Measurements from ENCODE around the gene YTHDC1.

- TF ChIP-seq POLR2AphosphoS5 (IDR thresholded peaks at IDR 0.05; ENCODE audit: low read depth, low read length) (no peak), RAD21 (IDR thresholded peaks at IDR 0.05; ENCODE audit: low read length) (no peak), MXI1 (IDR thresholded peaks at IDR 0.05; ENCODE audit: low read depth, low read length) (no peak)
- TF ChIP-seq, protein P1, sequence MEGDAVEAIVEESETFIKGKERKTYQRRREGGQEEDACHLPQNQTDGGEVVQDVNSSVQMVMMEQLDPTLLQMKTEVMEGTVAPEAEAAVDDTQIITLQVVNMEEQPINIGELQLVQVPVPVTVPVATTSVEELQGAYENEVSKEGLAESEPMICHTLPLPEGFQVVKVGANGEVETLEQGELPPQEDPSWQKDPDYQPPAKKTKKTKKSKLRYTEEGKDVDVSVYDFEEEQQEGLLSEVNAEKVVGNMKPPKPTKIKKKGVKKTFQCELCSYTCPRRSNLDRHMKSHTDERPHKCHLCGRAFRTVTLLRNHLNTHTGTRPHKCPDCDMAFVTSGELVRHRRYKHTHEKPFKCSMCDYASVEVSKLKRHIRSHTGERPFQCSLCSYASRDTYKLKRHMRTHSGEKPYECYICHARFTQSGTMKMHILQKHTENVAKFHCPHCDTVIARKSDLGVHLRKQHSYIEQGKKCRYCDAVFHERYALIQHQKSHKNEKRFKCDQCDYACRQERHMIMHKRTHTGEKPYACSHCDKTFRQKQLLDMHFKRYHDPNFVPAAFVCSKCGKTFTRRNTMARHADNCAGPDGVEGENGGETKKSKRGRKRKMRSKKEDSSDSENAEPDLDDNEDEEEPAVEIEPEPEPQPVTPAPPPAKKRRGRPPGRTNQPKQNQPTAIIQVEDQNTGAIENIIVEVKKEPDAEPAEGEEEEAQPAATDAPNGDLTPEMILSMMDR (IDR thresholded peaks at IDR 0.05): no peak
- TF ChIP-seq, protein P2, sequence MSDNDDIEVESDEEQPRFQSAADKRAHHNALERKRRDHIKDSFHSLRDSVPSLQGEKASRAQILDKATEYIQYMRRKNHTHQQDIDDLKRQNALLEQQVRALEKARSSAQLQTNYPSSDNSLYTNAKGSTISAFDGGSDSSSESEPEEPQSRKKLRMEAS (IDR thresholded peaks at IDR 0.05; ENCODE audit: low read depth): no peak
- TF ChIP-seq, protein P3, sequence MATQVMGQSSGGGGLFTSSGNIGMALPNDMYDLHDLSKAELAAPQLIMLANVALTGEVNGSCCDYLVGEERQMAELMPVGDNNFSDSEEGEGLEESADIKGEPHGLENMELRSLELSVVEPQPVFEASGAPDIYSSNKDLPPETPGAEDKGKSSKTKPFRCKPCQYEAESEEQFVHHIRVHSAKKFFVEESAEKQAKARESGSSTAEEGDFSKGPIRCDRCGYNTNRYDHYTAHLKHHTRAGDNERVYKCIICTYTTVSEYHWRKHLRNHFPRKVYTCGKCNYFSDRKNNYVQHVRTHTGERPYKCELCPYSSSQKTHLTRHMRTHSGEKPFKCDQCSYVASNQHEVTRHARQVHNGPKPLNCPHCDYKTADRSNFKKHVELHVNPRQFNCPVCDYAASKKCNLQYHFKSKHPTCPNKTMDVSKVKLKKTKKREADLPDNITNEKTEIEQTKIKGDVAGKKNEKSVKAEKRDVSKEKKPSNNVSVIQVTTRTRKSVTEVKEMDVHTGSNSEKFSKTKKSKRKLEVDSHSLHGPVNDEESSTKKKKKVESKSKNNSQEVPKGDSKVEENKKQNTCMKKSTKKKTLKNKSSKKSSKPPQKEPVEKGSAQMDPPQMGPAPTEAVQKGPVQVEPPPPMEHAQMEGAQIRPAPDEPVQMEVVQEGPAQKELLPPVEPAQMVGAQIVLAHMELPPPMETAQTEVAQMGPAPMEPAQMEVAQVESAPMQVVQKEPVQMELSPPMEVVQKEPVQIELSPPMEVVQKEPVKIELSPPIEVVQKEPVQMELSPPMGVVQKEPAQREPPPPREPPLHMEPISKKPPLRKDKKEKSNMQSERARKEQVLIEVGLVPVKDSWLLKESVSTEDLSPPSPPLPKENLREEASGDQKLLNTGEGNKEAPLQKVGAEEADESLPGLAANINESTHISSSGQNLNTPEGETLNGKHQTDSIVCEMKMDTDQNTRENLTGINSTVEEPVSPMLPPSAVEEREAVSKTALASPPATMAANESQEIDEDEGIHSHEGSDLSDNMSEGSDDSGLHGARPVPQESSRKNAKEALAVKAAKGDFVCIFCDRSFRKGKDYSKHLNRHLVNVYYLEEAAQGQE (IDR thresholded peaks at IDR 0.05; ENCODE audit: low read depth, low read length): no peak
These were observed 84.9 kb downstream of the YTHDC1 start for GRCh38 chr4:68264875-68265565.

Data from SK-N-SH (cell line).